NOMO-1 (cell line): ENCODE measurements around the gene SHISA7.

ENCODE experiments used
- DNase-seq, 2 experiments: peaks; one replicate each; lab custom pipeline; 2025; ENCODE audit not compliant: unreplicated experiment in 2 of 2; lab: John Stamatoyannopoulos, UW

Gene SHISA7

DNA sequence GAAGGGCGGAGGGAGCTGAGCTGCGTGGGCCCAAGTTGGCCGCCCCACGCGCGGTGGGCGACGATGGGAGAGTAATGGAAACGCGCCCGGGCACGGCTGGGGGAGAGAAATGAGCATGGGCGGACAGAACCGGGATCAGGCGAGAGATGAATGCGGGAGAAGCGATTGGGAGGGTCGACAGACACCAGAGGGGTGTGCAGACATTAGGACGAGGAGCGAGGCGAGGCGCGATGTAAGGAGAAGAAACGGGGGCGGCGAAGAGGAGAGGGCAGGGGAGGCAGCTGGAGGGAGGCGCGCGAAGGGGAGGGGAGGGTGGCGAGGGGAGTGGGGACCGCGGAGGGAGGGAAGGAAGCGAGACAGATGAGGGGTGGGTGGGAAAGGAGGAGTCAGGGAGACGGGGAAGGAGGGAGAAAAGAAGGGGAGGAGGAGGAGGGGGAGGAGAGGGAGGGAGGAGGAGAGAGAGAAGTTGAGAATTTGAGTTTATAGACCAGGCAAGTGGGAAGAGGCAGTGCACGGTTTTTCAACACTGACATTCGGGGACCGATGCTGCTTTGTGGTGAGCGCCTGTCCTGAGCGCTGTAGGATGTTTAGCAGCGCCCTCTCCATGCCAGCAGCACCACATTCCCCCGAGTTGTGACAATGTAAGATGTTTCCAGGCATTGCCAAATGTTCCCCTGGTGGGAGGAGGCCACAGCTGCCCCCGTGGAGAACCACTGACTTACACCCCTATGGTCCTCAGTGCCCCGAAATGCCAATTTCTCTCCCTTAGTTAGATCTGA lies at the start of gene SHISA7:
Gene SHISA7 (minus strand): TSS at position 256 of the 779 bp plus-strand sequence. CDS start 437 bp downstream, outside the sequence.
- DNase-seq = no peak

DNA sequence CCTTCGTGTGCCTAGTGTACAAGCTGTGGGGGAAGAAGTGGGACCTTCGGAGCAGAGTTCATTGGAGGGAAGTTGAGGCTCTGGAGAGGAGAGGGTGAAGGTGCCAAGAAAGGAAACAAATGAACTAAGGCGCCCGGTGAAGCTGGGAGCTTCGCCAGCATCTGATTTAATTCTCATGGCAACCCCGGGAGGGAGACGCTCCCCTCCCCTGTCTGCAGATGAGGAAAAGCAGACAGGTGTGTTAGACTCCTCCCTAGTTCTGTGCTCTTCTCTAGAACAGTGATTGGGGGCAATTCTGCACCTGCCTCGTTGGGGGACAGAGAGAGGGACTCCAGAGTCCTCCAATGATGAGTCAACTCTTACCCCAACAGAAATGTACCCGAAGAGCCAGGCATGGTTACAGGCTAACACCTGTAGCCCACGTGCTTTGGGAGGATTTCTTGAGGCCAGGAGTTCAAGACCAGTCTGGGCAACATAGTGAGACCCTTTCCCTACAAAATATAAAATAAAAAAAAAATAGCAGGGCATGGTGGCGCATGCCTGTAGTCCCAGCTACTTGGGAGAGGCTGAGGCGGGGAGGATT lies 49.4 kb upstream of the SHISA7 start:
- DNase-seq = no peak

DNA sequence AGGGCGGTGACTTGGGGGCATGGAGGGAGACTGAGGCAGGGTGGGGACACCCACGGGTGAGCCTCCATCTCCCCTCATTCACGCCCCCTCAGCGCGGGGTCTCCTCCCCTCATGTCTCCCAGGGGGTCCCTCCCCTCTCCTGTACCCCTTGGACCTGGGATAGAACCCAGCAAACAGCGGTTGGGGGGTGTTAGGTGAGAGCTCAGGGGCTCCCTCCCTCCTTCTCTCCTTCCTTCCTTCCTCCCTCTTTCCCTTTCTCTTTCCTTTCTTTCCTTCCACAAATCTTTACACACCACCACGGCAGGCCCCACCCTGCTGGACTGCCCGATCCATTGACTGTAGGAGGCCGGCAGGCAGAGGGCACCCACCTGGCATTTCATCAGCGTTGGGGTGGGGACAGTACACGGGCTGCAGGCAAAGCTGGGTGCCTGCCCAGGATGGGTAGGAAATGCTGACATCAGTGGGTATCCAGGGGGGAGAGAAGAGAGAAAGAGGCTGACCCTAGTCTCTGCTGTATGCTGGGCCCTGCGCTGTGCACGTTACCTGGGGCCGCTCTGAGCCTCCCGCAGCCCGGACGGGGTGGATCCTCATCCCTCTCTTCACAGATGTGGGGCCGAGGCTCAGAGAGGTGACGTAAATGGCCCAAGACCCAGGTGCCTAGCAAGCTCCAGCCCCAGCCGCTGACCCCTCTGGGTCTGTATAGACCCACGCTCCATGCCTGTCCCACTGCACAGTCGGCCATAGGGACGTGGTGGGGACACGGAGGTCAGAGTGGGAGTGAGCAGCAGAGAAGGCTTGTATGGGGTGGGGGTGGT lies 48.7 kb upstream of the SHISA7 start:
- DNase-seq = no peak

DNA sequence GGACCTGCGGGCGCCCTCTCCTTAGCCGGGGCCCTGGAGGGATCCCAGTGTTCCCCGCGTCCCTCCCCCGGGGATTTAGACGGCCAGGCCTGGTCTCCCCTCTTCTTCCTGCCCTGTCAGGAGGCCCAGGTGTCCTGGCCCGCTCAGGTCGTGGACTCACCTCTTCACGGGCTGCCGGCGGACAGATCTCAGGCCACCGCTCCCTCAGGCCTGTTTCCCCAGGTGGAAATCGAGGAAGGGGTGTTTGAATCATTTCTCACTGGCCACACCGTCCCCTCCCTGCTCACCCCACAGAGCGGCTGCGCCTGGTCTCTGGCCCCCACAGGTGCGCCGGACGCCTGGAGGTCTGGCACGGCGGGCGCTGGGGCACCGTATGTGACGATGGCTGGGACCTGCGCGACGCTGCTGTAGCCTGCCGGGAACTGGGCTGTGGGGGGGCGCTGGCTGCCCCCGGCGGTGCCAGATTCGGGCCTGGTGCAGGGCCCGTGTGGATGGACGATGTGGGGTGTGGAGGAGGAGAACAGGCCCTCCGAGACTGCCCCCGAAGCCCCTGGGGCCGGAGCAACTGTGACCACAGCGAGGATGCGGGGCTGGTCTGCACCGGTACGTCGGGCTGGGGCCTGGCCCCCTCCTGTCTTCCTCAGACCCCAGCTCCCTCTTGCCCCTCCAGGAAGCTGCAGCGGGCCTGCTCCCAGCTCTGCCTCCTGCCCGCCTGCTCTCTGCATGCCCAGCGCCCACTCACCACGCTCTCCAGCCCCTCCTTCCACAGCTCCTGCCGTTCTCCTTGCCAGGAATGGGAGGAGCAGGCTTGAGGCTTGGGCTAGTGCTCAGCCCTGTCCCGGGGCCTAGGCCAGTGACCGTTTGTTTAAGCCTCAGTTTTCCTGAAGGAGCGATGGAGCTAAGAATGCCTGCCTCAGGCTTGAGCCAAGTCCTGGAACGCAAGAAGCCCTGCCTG lies 47.7 kb upstream of the SHISA7 start:
- DNase-seq = no peak

DNA sequence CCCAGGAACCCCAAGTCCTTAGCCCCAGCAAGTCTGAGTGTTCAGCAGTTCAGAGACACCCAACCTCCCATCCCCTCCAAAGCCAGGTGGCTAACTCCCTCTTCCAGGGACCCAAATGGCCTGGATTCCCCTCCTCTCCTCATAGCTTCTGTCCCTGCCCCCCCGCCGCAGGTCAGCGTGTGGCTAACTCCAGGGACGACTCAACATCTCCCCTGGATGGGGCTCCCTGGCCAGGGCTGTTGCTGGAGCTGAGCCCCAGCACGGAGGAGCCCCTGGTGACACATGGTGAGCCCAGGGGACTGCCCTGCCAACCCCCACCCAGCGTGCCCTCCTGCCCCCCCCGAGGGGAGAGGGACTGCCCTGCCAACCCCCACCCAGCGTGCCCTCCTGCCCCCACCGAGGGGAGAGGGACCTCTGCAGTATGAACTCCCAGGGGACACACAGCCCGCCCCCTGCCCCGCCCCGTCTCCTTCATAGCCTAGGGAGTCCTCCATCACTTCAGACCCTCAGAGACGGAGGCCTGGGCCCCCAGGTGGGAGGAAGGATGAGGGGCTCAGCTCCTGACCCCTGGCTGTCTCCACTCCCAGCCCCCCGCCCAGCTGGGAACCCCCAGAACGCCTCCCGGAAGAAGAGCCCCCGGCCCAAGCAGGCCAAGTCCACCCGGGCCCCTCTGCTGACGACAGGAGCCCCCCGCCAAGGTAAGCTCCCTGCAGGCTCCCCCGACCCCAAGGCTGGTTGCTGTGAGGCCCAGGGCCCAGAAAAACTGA lies 46.8 kb upstream of the SHISA7 start:
- no peak for DNase-seq

DNA sequence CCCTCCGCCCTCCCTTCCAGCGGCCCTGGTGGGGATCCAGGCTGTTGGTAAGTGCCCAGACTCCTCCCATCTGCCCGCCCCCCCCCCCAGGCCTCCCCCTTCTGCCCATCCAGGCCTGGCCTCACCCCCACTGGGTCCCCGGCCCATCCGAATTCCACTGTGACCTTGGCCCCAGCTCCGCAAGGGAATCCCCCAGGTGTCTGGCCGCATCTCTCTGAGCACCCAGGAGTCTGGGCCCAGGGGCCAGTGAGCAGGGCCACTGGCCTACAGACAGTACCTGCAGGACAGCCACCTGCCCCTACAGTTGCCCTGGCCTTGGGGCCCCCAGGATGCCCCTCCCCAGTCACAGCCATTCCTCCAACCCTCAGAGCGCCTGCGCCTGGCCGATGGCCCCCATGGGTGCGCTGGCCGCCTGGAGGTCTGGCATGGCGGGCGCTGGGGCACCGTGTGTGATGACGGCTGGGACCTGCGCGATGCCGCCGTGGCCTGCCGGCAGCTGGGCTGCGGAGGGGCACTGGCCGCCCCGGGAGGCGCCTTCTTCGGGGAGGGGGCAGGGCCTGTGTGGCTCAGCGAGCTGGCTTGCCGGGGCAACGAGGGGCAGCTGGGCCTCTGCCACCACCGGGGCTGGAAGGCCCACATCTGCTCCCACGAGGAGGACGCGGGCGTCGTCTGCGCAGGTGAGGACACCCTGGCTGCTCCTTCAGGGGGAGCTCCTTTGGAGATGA lies 46.0 kb upstream of the SHISA7 start:
- no peak for DNase-seq

DNA sequence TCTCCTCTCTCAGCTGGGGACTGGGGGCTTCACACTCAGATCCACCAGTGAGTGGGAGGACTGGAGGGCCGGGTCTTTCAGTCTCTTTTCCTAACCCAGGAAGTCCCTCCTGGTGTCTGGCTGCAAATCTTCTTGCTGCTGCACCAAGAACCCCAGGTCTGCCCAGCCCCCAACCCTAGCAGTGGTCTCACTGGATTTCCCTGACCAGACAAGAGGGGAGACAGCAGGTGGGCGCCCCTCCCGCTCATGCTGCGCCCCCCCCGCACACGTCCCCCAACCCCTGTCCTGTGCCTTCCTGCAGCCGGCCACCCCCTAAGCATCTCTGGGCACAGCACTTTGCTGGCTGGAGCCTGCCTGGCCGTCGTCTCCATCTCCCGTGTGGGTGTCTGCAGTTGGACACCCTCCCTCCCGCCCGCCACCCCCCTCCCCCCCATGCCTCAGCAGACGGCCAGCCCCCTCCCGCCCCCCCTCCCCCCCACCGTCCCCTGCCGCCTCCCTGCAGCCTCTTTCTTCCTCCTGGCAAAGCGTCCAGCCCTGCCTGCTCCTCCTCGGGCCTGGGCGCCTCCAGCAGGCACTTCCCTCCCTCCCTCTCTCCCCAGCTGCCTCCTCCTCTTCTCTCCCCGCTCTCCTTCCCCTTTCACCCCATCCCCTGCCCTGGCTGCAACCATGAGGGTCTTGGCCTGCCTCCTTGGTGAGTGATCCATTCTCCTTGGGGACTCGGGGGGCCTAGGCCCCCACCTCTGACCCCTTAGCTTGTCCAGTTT lies 45.0 kb upstream of the SHISA7 start, which contains the start of gene SSC5D:
Gene SSC5D (plus strand): TSS at position 513 of the 764 bp plus-strand sequence. CDS start 154 bp downstream, at position 667.
- DNase-seq = no peak

DNA sequence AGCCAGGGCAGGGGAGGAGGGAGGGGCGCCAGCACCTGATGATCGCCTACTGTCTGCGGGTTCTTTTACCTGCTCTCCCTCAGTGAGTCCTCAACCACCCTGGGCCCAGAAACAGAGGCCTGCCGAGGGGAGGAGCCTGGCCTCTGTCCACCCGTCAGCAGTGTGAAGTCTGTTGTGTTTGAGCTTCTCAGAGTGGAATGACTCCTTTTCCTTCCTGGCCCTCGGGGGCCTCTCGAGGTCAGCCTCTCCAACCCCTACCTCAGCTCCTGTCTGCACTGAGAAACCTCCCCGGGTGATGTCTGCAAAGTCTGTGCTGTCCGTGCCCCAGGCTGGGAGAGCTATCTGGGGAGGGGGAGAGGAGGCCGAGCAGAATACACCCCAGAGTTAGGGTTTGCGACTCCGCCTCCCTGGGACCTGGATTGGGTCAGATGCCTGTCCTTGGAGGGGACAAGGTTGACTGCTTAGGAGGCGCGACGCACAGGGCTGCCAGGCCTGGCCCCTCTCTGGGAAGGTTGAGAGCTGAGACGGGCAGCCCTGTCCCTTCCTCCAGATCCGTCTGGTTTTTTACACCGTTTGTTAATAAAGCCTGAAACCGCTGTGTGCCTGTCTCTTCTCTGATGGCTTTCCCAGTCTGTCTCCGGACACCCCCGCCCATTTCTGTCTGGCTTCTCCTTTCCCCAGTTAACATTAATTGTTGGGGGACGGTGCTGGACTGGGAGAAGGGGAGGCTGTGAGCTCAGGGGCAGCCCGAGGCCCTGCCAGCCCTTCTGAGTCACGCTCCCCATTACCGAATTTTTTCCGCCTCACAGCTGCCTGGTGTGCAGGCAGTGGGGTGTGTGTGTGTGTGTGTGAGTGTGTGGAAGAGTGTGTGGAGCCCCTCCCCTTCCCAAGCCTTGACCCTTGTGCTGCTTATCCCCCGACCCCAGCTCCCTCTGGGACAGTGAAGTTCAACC lies 44.1 kb upstream of the SHISA7 start:
- no peak for DNase-seq

DNA sequence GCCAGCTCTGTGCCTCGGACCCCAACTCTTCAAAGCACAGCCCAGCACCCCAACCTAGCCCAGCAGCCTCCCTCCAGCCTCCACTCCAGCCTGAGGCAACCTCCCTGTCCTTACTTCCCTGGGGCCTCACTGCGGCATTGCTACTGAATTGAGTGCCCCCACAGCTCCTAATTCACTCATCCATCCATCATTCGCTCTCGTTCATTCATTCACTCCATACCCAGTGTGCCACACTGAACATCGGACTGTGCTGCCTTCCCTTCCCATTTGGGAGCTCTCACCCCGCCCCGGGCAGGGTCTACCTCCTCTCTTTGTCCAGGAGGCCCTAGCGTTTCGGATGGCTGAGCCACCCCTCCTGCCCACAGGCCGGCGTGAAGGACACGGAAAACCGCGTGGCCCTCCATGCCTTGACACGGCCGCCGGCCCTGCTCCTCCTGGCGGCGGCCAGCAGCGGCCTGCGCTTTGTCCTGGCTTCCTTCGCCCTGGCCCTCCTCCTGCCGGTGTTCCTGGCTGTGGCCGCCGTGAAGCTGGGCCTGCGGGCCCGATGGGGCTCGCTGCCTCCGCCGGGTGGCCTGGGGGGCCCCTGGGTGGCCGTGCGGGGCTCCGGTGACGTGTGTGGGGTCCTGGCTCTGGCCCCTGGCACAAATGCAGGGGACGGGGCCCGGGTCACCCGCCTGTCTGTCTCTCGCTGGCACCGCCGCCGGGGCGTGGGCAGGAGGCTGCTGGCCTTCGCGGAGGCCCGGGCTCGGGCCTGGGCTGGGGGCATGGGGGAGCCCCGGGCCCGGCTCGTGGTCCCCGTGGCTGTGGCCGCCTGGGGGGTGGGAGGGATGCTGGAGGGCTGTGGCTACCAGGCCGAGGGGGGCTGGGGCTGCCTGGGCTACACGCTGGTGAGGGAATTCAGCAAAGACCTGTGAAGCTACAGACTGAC lies 43.2 kb upstream of the SHISA7 start:
- DNase-seq = no peak

DNA sequence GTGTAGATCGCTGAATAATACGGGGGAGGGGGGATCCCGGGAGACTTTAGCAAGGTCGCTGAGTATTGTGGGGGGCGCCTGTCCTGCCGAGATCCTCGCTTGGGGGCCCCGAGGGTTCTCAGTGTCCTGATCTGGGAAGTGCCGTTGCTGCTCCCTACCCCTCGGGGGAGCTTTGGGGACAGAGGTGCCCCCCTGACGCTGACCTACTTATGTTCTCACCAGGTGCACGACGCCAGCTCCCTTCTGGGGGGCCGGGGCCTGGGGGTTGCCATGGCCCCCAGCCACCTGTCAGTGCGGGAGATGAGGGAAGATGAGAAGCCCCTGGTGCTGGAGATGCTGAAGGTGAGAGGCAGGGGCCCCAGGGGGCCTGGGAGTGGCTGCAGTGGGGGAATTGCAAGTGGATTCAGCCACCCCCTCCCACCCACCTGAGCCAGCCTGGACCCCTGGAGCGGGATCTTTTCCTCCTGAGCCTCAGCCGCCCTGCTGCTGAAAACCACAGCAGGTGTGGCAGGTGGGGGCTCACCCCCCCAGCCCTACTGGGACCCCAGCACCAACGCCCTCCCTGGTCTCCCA lies 42.4 kb upstream of the SHISA7 start:
- no peak for DNase-seq

DNA sequence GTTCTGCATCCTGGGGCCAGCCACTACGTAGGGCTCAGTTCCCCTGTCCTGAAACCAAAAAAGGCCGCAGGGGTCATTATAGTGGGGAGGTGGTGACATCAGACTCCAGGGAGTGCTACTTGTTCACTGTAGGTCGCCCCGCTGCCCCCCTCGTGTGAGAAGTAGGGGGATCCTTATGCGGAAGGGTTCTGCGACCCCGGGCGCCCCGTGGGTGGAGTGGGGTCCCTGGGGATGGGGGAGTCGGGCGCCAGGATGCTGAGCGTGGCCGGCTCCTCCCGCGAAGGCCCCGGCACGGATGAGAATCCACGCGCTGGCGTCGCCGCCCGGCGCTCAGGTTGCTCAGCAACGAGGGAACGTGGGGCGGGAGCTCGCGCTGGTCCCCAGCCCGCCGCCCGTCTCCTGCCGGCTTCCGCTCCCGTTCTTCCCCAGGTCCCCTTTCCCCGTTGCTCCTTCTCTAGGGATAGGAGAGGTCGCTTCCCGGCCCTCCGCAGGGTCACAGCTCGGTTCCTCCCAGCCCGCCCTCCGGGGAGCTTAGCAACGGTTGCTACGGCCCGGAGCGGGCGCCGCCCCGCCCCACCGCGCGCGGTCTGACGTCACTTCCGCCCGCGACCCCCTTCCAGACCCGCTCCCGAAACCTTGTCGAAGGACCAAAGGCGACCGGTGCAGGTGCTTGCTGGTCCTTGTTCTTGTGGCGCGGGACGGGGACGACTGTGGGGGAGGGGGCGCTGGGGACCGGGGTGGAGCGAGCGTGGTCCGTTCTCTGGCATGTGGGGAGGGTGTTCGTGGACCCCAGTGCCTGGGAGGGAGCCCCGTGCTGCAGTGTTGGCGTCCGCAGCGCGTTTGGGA lies 41.7 kb upstream of the SHISA7 start, which contains the start of gene NAT14:
Gene NAT14 (plus strand): TSS at position 596 of the 846 bp plus-strand sequence. CDS start 521 bp downstream, outside the sequence.
- peak; percentile 33 to 58 for DNase-seq

DNA sequence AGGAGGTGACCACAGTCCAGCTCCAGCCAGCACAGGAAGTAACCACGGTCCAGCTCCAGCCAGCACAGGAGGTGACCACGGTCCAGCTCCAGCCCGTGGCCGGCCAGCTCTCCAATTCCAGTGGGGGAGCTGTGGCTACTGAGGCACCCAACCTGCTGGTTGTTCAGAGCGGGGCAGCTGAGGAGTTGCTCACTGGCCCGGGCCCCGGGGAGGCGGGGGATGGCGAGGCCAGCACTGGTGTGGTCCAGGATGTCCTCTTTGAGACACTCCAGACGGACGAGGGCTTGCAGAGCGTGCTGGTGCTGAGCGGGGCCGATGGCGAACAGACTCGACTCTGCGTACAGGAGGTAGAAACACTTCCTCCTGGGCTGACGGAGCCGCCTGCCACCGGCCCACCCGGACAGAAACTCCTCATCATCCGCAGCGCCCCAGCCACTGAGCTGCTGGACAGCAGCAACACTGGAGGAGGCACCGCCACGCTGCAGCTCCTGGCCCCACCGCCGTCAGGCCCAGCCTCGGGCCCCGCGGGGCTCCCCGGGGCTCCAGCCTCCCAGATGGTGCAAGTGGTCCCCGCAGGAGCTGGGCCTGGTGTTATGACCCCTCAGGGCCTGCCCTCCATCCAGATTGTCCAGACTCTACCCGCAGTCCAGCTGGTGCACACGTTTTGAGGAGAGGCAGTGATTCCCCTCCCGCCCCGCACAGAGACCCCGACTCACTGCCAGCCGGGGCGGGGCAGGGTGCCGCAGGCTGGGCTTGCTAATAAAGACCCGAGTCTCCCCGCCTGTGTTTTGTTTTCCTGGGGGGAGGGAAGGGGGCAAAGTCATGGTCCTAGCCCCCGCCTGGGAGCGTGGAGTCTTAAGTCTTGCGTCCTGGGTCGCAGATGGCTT lies 40.8 kb upstream of the SHISA7 start:
- no peak for DNase-seq

DNA sequence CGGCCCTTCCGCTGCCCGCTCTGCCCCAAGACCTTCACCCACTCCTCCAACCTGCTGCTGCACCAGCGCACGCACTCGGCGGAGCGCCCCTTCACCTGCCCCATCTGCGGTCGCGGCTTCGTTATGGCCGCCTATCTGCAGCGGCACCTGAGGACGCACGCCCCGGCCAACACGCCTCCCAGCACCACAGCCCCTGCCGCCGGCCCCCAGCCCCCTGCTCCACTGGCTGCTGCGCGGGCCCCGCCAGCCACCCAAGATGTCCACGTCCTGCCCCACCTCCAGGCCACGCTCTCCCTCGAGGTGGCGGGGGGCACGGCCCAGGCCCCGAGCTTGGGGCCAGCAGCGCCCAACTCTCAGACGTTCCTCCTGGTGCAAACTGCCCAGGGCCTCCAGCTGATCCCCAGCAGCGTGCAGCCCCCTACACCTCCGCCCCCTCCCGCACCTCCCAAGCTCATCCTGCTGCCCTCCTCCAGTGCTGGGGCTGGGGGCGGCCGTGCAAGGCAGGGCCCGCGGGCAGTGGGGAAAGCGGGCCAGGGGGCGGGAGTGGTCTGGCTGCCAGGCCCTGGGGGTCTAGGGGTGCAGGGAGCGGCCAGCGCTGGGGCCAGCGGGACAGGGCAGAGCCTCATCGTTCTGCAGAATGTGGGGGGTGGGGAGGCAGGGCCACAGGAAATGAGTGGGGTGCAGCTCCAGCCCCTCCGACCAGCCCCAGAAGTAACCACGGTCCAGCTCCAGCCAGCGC lies 40.0 kb upstream of the SHISA7 start:
- DNase-seq = no peak
